H1 (cell line): ENCODE data around the gene ARHGAP4. TPM values are rescaled to one million over a fixed set of nuclear protein-coding genes. Genes with fewer than 3 reads are reported as not detected.

Source experiments
- EP300 ChIP-seq, 2 experiments: IDR thresholded peaks; 1 replicate in 1 of 2; 2 replicates in 1 of 2; pipeline ENCODE4 v1.6.1; 2011 to 2012; ENCODE audit warnings: low read depth in 2 of 2, low read length in 2 of 2, mild to moderate bottlenecking in 2 of 2, borderline replicate concordance in 1 of 2, inconsistent platforms in 1 of 2, moderate library complexity in 1 of 2
- EZH2 ChIP-seq: fragments of 200-600 bp; sonication (generic); IDR thresholded peaks from 2 replicates; pipeline ENCODE4 v1.7.1; 2012; ENCODE audit warnings: low read depth, mild to moderate bottlenecking, moderate library complexity, low read length, inconsistent platforms; ENCODE audit not compliant: severe bottlenecking
- POLR2AphosphoS5 ChIP-seq: IDR thresholded peaks from 2 replicates; pipeline ENCODE4 v1.6.1; 2011; ENCODE audit warnings: low read depth, low read length
- RBBP5 ChIP-seq: IDR thresholded peaks from 2 replicates; pipeline ENCODE4 v1.7.1; 2012; ENCODE audit warnings: low read depth, mild to moderate bottlenecking, inconsistent platforms, low read length, moderate library complexity, borderline replicate concordance
- RNF2 ChIP-seq: fragments of 200-900, 300-1000 bp; sonication (generic); IDR thresholded peaks from 2 replicates; pipeline ENCODE4 v1.7.1; 2016; ENCODE audit warnings: borderline replicate concordance, low read depth, mild to moderate bottlenecking, antibody characterized with exemption, low read length; ENCODE audit not compliant: poor library complexity, severe bottlenecking; ENCODE audit errors: missing control alignments
- polyA plus RNA-seq, 7 experiments: library from polyadenylated mRNA; depleted of rRNA in 3 of 7; stranded (reverse) in 5 of 7; unstranded in 2 of 7; fragments of >200 nt in 5 of 7; fragments of 200-250 nt in 2 of 7; gene quantifications; 1 replicate in 5 of 7; 2 replicates in 1 of 7; 4 replicates in 1 of 7; pipeline versions ENCODE4 v1.2.1 to v1.2.3, GENCODE V29; 2011 to 2013; ENCODE audit warnings: missing spikeins in 2 of 7, mixed read lengths in 2 of 7
- total RNA-seq: library from RNA; stranded (reverse); fragmentation: NEBNext Ultra II Directional; extraction: Animal tissue kit (Norgen Biotek cat#: 25700); gene quantifications from 2 replicates; pipeline ENCODE4 v1.2.1, GENCODE V29; 2021
- TF ChIP-seq, protein P1 (sequence below): fragments of 300-600 bp; sonication (generic); IDR thresholded peaks from 2 replicates; pipeline ENCODE4 v1.7.1; 2012; ENCODE audit warnings: low read length, moderate library complexity, mild to moderate bottlenecking, inconsistent platforms; ENCODE audit not compliant: insufficient replicate concordance

Gene ARHGAP4
- total and polyA plus RNA-seq, 2 of the 8 experiments (the other 6 are each of a cell fraction or from before 2014, with no cell fraction given): 23.9 to 26.0 TPM

DNA sequence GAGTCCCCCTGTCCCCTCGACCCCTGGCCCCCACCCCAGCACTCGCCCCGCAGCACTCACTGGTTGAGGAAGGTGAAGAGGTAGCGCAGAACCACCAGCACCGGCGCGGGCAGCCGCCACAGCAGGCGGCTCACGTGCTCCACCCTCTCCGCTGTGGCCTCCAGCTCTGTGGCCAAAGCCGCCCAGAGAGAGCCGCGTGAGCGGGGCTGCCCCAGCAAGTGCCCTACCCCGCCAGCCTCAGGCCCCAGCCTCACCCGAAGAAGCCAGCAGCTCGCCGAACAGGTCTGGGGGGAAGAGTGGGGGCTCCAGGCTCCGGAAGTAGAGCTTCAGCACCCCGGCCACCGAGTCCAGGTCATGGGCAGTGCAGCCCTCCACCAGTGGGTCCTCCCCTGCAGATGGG lies 15.6 kb downstream of the ARHGAP4 start (continued):
- no peak for TF ChIP-seq RNF2
- TF ChIP-seq, protein P1, sequence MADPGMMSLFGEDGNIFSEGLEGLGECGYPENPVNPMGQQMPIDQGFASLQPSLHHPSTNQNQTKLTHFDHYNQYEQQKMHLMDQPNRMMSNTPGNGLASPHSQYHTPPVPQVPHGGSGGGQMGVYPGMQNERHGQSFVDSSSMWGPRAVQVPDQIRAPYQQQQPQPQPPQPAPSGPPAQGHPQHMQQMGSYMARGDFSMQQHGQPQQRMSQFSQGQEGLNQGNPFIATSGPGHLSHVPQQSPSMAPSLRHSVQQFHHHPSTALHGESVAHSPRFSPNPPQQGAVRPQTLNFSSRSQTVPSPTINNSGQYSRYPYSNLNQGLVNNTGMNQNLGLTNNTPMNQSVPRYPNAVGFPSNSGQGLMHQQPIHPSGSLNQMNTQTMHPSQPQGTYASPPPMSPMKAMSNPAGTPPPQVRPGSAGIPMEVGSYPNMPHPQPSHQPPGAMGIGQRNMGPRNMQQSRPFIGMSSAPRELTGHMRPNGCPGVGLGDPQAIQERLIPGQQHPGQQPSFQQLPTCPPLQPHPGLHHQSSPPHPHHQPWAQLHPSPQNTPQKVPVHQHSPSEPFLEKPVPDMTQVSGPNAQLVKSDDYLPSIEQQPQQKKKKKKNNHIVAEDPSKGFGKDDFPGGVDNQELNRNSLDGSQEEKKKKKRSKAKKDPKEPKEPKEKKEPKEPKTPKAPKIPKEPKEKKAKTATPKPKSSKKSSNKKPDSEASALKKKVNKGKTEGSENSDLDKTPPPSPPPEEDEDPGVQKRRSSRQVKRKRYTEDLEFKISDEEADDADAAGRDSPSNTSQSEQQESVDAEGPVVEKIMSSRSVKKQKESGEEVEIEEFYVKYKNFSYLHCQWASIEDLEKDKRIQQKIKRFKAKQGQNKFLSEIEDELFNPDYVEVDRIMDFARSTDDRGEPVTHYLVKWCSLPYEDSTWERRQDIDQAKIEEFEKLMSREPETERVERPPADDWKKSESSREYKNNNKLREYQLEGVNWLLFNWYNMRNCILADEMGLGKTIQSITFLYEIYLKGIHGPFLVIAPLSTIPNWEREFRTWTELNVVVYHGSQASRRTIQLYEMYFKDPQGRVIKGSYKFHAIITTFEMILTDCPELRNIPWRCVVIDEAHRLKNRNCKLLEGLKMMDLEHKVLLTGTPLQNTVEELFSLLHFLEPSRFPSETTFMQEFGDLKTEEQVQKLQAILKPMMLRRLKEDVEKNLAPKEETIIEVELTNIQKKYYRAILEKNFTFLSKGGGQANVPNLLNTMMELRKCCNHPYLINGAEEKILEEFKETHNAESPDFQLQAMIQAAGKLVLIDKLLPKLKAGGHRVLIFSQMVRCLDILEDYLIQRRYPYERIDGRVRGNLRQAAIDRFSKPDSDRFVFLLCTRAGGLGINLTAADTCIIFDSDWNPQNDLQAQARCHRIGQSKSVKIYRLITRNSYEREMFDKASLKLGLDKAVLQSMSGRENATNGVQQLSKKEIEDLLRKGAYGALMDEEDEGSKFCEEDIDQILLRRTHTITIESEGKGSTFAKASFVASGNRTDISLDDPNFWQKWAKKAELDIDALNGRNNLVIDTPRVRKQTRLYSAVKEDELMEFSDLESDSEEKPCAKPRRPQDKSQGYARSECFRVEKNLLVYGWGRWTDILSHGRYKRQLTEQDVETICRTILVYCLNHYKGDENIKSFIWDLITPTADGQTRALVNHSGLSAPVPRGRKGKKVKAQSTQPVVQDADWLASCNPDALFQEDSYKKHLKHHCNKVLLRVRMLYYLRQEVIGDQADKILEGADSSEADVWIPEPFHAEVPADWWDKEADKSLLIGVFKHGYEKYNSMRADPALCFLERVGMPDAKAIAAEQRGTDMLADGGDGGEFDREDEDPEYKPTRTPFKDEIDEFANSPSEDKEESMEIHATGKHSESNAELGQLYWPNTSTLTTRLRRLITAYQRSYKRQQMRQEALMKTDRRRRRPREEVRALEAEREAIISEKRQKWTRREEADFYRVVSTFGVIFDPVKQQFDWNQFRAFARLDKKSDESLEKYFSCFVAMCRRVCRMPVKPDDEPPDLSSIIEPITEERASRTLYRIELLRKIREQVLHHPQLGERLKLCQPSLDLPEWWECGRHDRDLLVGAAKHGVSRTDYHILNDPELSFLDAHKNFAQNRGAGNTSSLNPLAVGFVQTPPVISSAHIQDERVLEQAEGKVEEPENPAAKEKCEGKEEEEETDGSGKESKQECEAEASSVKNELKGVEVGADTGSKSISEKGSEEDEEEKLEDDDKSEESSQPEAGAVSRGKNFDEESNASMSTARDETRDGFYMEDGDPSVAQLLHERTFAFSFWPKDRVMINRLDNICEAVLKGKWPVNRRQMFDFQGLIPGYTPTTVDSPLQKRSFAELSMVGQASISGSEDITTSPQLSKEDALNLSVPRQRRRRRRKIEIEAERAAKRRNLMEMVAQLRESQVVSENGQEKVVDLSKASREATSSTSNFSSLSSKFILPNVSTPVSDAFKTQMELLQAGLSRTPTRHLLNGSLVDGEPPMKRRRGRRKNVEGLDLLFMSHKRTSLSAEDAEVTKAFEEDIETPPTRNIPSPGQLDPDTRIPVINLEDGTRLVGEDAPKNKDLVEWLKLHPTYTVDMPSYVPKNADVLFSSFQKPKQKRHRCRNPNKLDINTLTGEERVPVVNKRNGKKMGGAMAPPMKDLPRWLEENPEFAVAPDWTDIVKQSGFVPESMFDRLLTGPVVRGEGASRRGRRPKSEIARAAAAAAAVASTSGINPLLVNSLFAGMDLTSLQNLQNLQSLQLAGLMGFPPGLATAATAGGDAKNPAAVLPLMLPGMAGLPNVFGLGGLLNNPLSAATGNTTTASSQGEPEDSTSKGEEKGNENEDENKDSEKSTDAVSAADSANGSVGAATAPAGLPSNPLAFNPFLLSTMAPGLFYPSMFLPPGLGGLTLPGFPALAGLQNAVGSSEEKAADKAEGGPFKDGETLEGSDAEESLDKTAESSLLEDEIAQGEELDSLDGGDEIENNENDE: no peak
- TF ChIP-seq EP300 (IDR thresholded peaks at IDR 0.05; ENCODE audit: borderline replicate concordance in 1 of 2, low read depth in 2 of 2, low read length in 2 of 2): no peak
- no peak for TF ChIP-seq EZH2
- TF ChIP-seq RBBP5: no peak
- no peak for TF ChIP-seq POLR2AphosphoS5
